Upper lobe of right lung (tissue), 1 donor: ENCODE results near the gene KHK. TPM values are rescaled to one million over a fixed set of nuclear protein-coding genes. Genes with fewer than 3 reads are reported as not detected.

ENCODE experiments used
- ATAC-seq: fragments of 200-7000 bp; cut with Tn5 transposase; one replicate; pipeline ENCODE4 v1.9.1; 2020; ENCODE audit warnings: mild to moderate bottlenecking, moderate library complexity
- DNase-seq: peaks from one replicate; pipeline ENCODE4 v3.0.0-alpha.2; 2020
- H3K27ac ChIP-seq: fragments of 200-600 bp; one replicate; pipeline ENCODE4 v1.8.0; 2022
- H3K27me3 ChIP-seq: fragments of 200-600 bp; one replicate; pipeline ENCODE4 v1.8.0; 2022; ENCODE audit warnings: mild to moderate bottlenecking
- H3K36me3 ChIP-seq: fragments of 200-600 bp; one replicate; pipeline ENCODE4 v1.8.0; 2022
- H3K4me1 ChIP-seq: fragments of 200-600 bp; one replicate; pipeline ENCODE4 v1.8.0; 2022
- H3K4me3 ChIP-seq: fragments of 200-600 bp; one replicate; pipeline ENCODE4 v1.8.0; 2022; ENCODE audit warnings: mild to moderate bottlenecking
- H3K9me3 ChIP-seq: fragments of 200-600 bp; one replicate; pipeline ENCODE4 v1.8.0; 2022
- intact Hi-C: fragments of 100-400 bp; cut with DNase I; formaldehyde crosslinking; loops from one replicate; pipeline ENCODE4 v1.11.0; 2022
- total RNA-seq: library from RNA; stranded (reverse); fragmentation: NEBNext Ultra II Directional; extraction: Animal tissue kit (Norgen Biotek cat#: 25700); gene quantifications from one replicate; pipeline ENCODE4 v1.2.1, GENCODE V29; 2021
- TF ChIP-seq, protein P1 (sequence below): fragments of 200-600 bp; IDR thresholded peaks from one replicate; pipeline ENCODE4 v1.8.0; 2022; ENCODE audit warnings: antibody characterized with exemption
- donor health status: DM: no; HTN: yes; CAD: no; lungs with severe emphysema.

KHK gene
- total RNA-seq, 1 donor from 2014 or later, result 4.9 TPM

DNA sequence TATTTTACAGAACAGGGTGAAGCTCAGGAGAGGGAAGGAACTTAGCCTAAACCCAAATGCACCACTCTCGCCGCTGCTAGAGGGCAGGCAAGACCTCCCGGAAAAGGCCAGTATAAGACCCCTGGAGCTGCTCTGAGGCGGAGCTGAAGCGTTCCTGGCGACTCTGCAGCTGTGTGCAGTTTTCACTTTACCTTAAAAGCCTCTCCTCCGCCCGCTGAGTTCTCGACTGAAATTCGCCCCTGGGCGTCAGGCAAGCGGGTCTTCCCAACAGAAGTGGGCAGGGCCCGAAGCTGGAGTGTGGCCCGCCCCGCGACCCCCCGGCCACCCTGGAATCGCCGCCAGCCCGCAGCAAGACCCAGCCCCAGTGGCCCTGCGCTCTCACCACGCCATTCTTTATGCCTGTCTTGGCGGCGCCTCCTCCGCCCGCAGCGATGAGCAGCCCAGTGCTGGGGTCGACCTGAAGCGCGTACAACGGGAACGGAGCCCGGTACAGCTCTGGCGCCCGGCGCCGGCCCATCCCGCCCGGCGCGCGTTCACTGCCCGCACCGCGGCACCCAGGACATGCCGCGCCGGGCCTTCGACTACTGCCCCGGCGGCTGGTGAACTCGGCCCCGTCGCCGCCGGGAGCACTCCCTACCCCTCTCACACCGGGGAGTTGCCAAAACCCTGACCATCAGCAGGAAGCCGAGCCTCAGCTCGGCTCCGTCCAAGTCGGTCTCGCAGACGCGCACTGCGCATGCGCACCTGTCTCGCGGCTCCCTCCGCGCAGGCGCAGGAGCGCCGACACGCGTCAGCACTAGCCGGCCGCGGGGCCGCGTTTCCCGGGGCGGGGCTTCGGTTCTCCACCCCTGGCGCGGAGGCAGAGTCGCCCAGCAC is 47.6 kb downstream of the KHK start, which contains the start of gene PREB:
PREB (minus strand) TSS at position 732 of the 876 bp plus-strand sequence; CDS start at position 517, 215 bp downstream.
- intact Hi-C loops, result no loop called here

DNA sequence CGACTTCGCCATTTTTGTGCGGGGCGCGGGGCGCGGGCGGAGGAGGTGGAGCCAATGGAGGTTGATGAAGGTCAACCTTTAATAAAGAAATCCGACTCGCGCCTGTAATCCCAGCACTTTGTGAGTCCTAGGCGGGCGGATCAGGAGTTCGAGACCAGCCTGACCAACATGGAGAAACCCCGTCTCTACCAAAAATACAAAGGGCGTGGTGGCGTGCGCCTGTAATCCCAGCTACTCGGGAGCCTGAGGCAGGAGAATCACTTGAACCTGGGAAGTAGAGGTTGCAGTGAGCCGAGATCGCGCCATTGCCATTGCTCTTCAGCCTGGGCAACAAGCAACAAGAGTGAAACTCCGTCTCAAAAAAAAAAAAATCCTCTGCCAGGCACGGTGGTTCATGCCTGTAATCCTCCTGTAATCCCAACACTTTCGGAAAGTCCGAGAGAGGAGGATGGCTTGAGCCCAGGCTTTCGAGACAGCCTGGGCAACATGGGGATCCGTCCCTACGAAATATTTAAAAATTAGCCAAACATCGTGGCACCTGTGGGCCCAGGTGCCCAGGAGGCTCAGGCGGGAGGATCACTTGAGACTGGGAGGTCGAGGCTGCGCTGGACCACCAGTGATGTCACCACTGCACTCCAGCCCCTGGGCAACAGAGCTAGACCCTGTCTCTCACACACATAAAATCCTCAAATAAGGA is 48.4 kb downstream of the KHK start:
- H3K27ac ChIP-seq, result peak overlapping the region; percentile 8
- peaks cover 13% of the 10 kb centered on the region for H3K4me1 ChIP-seq
- DNase-seq (no peak), ATAC-seq (no peak)
- H3K36me3 ChIP-seq, result peaks cover 26% of the 10 kb centered on the region
- TF ChIP-seq, protein P1, sequence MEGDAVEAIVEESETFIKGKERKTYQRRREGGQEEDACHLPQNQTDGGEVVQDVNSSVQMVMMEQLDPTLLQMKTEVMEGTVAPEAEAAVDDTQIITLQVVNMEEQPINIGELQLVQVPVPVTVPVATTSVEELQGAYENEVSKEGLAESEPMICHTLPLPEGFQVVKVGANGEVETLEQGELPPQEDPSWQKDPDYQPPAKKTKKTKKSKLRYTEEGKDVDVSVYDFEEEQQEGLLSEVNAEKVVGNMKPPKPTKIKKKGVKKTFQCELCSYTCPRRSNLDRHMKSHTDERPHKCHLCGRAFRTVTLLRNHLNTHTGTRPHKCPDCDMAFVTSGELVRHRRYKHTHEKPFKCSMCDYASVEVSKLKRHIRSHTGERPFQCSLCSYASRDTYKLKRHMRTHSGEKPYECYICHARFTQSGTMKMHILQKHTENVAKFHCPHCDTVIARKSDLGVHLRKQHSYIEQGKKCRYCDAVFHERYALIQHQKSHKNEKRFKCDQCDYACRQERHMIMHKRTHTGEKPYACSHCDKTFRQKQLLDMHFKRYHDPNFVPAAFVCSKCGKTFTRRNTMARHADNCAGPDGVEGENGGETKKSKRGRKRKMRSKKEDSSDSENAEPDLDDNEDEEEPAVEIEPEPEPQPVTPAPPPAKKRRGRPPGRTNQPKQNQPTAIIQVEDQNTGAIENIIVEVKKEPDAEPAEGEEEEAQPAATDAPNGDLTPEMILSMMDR, result no peak
- no peaks in the 10 kb centered on the region for H3K9me3 ChIP-seq
- intact Hi-C loops, result no loop called here
- peak overlapping the region; percentile 99 for H3K4me3 ChIP-seq
- H3K27me3 ChIP-seq, result no peaks in the 10 kb centered on the region

More for the DNA sequence above, 47.6 kb downstream of the KHK start, which contains the start of gene PREB:
- no peaks in the 10 kb centered on the region for H3K9me3 ChIP-seq
- TF ChIP-seq, protein P1, result peak; percentile 23
- peak within 1 kb of the TSS; percentile 99 for H3K4me3 ChIP-seq
- H3K27me3 ChIP-seq, result no peaks in the 10 kb centered on the region
- ATAC-seq (peak; percentile 96), DNase-seq (peak; percentile 99)
- peak within 1 kb of the TSS; percentile 93 for H3K27ac ChIP-seq
- peaks cover 26% of the 10 kb centered on the region for H3K36me3 ChIP-seq
- peaks cover 13% of the 10 kb centered on the region for H3K4me1 ChIP-seq

DNA sequence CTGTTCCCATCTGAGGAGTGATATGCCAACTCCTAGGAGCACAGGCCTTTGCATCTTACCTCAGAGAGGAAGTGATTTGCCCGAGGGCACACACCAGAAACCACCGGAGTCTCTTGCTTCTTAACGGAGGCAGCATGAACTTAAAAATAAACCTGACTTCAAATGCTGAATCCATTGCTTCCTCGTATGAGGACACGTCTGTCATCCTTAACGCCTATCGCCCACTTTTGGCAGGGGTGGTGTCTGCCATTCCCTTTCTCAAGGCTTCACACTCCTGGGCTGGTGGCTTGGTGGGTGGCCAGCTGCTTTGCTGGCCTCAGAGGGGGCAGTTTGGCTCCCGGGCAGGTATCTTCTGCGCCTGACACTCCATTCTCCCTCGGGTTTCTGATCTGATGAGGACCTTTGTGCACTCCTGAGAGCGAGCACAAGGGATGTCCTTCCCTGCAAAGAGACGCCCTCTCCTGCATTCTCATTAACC is 48.9 kb downstream of the KHK start:
- ATAC-seq (no peak), DNase-seq (no peak)
- H3K27ac ChIP-seq, result no peak overlapping the region
- TF ChIP-seq, protein P1, result no peak
- no peaks in the 10 kb centered on the region for H3K27me3 ChIP-seq
- H3K9me3 ChIP-seq, result no peaks in the 10 kb centered on the region
- no peak overlapping the region for H3K4me3 ChIP-seq
- H3K4me1 ChIP-seq, result peaks cover 13% of the 10 kb centered on the region
- H3K36me3 ChIP-seq, result peaks cover 22% of the 10 kb centered on the region
- intact Hi-C loops, result no loop called here

DNA sequence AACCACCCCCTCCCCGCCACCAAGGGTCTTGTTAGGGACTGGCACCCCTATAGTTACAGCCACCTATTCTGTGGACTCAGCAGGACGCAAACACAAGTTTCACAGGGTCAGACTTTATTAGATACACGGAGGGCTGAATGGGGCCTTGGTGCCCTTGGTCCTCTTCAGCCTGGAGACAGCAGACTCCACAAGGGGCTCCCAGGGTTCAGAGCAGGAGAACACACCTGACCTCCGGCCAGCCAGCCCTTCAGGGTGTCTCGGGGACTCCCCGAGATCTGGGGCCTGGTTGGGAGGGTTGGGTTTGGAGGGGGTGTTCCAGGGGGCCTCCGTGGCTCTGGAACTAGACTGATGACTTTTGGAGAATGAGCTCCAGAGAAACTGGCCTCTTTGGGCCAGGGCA is 50.2 kb downstream of the KHK start:
- Histone ChIP-seq H3K4me1 (peaks cover 13% of the 10 kb centered on the region), H3K36me3 (peaks cover 10% of the 10 kb centered on the region), H3K27me3 (no peaks in the 10 kb centered on the region), H3K9me3 (no peaks in the 10 kb centered on the region), H3K27ac (no peak overlapping the region), H3K4me3 (no peak overlapping the region)
- TF ChIP-seq, protein P1, result no peak
- DNase-seq (no peak), ATAC-seq (no peak)
- intact Hi-C loops, result no loop called here

DNA sequence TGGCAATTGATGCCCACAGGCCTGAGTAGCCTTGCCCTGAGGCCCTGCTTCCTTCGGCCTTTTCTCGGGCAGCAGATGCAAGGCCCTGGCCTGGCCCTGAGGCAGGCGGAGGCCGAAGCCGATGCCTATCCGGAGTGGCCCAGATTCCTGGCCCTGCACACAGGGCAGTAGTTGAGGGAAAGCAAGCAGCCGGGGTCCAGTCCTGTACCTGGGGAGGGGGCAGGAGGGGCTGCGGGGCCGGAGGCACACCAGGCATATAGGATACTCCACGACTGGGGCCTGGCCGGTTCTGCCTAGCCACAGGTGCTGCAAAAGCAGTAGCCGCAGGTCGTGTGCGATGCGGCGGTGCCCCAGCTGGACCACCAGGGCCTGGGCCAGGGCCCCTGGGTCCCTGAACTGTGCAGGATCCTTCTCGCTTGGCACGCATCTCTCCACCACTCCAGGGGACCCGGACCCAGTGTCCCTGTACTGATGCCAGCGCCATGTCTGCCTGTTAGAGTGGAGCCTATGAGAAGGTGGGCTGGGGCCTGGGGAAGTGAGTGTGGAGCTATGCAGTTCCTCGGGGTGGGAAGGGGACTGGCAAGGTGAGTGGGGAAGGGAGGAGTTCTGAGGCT is 50.9 kb downstream of the KHK start:
- intact Hi-C loops, result no loop called here

More for the DNA sequence above, 50.9 kb downstream of the KHK start:
- H3K4me3 ChIP-seq, result no peak overlapping the region
- no peak for DNase-seq
- H3K27me3 ChIP-seq, result no peaks in the 10 kb centered on the region
- TF ChIP-seq, protein P1, result no peak
- no peak overlapping the region for H3K27ac ChIP-seq
- H3K36me3 ChIP-seq, result peaks cover 3% of the 10 kb centered on the region
- H3K9me3 ChIP-seq, result no peaks in the 10 kb centered on the region
- H3K4me1 ChIP-seq, result peaks cover 13% of the 10 kb centered on the region
- no peak for ATAC-seq
